SK-N-SH (cell line): ENCODE data around the gene USP40. TPM values are rescaled to one million over a fixed set of nuclear protein-coding genes. Genes with fewer than 3 reads are reported as not detected.

Experiments used
- CTCF ChIA-PET: fragments of 300-600, 350-600 bp; formaldehyde crosslinking; extraction: SDS; loops from one replicate; lab custom pipeline; 2021; lab: Yijun Ruan, JAX
- POLR2A ChIA-PET: fragments of 350-600 bp; sonication (Branson Sonifier 250); formaldehyde crosslinking; extraction: SDS; loops from one replicate; lab custom pipeline; 2020; ENCODE audit warnings: antibody characterized with exemption, inconsistent platforms; lab: Yijun Ruan, JAX
- DNase-seq: peaks from one replicate; pipeline ENCODE4 v3.0.0; 2012
- H2AFZ ChIP-seq: fragments of 200-600 bp; sonication (generic); 2 replicates; pipeline ENCODE4 v1.8.1; 2016; ENCODE audit warnings: antibody characterized with exemption, mild to moderate bottlenecking, low read depth
- H3F3A ChIP-seq: fragments of 200-600 bp; sonication (generic); replicated peaks from 2 replicates; pipeline ENCODE3; 2016; ENCODE audit warnings: antibody characterized with exemption, mild to moderate bottlenecking; ENCODE audit not compliant: insufficient read depth
- H3K27ac ChIP-seq, 2 experiments: fragments of 200-500 bp in 1 of 2; fragments of 200-600 bp in 1 of 2; sonication (Bioruptor generic) in 1 of 2; sonication (generic), shearing (Covaris generic) in 1 of 2; 2 replicates each; pipeline versions ENCODE4 v1.5.1 to v1.6.1; 2014 to 2016; ENCODE audit warnings: low read depth in 2 of 2, inconsistent platforms in 1 of 2, low read length in 1 of 2, mild to moderate bottlenecking in 1 of 2, mixed read lengths in 1 of 2
- H3K27me3 ChIP-seq: fragments of 200-600 bp; sonication (generic), shearing (Covaris generic); 2 replicates; pipeline ENCODE4 v1.6.1; 2016; ENCODE audit warnings: mixed run types; ENCODE audit not compliant: insufficient read depth
- H3K36me3 ChIP-seq, 2 experiments: fragments of 200-500 bp in 1 of 2; fragments of 200-600 bp in 1 of 2; sonication (Bioruptor generic) in 1 of 2; sonication (generic) in 1 of 2; replicated peaks in 1 of 2; 2 replicates each; pipeline versions ENCODE3 to v1.5.1; 2014 to 2016; ENCODE audit warnings: low read length in 1 of 2, mild to moderate bottlenecking in 1 of 2; ENCODE audit not compliant: insufficient read depth in 2 of 2, control insufficient read depth in 1 of 2
- H3K4me1 ChIP-seq, 2 experiments: fragments of 200-500 bp in 1 of 2; fragments of 200-600 bp in 1 of 2; sonication (Bioruptor generic) in 1 of 2; sonication (generic), shearing (Covaris generic) in 1 of 2; 2 replicates each; pipeline versions ENCODE4 v1.5.1 to v1.6.1; 2014 to 2016; ENCODE audit warnings: low read depth in 1 of 2, low read length in 1 of 2, mixed run types in 1 of 2; ENCODE audit not compliant: insufficient read depth in 2 of 2, control insufficient read depth in 1 of 2
- H3K4me2 ChIP-seq: fragments of 200-600 bp; sonication (generic), shearing (Covaris generic); 2 replicates; pipeline ENCODE4 v1.6.1; 2017; ENCODE audit warnings: mixed run types
- H3K4me3 ChIP-seq, 2 experiments: fragments of 200-500 bp in 1 of 2; fragments of 200-600 bp in 1 of 2; sonication (Bioruptor generic) in 1 of 2; sonication (generic), shearing (Covaris generic) in 1 of 2; 2 replicates each; pipeline versions ENCODE4 v1.5.1 to v1.8.1; 2014 to 2016; ENCODE audit warnings: low read depth in 2 of 2, inconsistent platforms in 1 of 2, low read length in 1 of 2, mild to moderate bottlenecking in 1 of 2, mixed read lengths in 1 of 2, moderate library complexity in 1 of 2
- H3K79me2 ChIP-seq: fragments of 200-600 bp; sonication (generic); 2 replicates; pipeline ENCODE4 v1.8.1; 2017; ENCODE audit warnings: mild to moderate bottlenecking; ENCODE audit not compliant: insufficient read depth
- H3K9ac ChIP-seq: fragments of 200-600 bp; sonication (generic); 2 replicates; pipeline ENCODE4 v1.6.1; 2017; ENCODE audit warnings: mixed run types
- H3K9me2 ChIP-seq: fragments of 200-600 bp; sonication (generic); 2 replicates; pipeline ENCODE4 v1.6.1; 2017; ENCODE audit warnings: mixed run types
- H3K9me3 ChIP-seq: fragments of 200-600 bp; sonication (generic); 2 replicates; pipeline ENCODE4 v1.6.1; 2017; ENCODE audit warnings: mixed run types, mild to moderate bottlenecking, moderate library complexity
- H4K20me1 ChIP-seq: fragments of 200-600 bp; sonication (generic); 2 replicates; pipeline ENCODE4 v1.6.1; 2017; ENCODE audit warnings: mild to moderate bottlenecking, mixed run types; ENCODE audit not compliant: insufficient read depth
- EP300 ChIP-seq, 2 experiments: IDR thresholded peaks; 2 replicates each; pipeline versions ENCODE4 v1.4.0 to v1.6.1; 2012; ENCODE audit warnings: borderline replicate concordance in 1 of 2, low read depth in 1 of 2, low read length in 1 of 2
- FOXM1 ChIP-seq: IDR thresholded peaks from 2 replicates; pipeline ENCODE4 v1.4.0; 2012; ENCODE audit warnings: low read depth, mild to moderate bottlenecking
- GABPA ChIP-seq: IDR thresholded peaks from 2 replicates; pipeline ENCODE4 v1.4.0; 2012; ENCODE audit warnings: low read depth, mild to moderate bottlenecking
- MAX ChIP-seq: IDR thresholded peaks from 2 replicates; pipeline ENCODE4 v1.4.0; 2012; ENCODE audit warnings: low read depth
- MXI1 ChIP-seq: IDR thresholded peaks from 2 replicates; pipeline ENCODE4 v1.6.1; 2012; ENCODE audit warnings: mild to moderate bottlenecking, low read depth, low read length, improper control_type of control experiment
- NFIC ChIP-seq: IDR thresholded peaks from 2 replicates; pipeline ENCODE4 v1.4.0; 2012; ENCODE audit warnings: borderline replicate concordance
- PBX3 ChIP-seq: IDR thresholded peaks from 2 replicates; pipeline ENCODE4; 2012
- RCOR1 ChIP-seq: fragments of 150-350 bp; IDR thresholded peaks from 2 replicates; pipeline ENCODE4 v1.6.1; 2017; ENCODE audit warnings: antibody characterized with exemption, low read length
- RFX5 ChIP-seq: IDR thresholded peaks from 2 replicates; pipeline ENCODE4 v1.6.1; 2012; ENCODE audit warnings: mild to moderate bottlenecking, improper control_type of control experiment, low read length
- RXRA ChIP-seq: IDR thresholded peaks from 2 replicates; pipeline ENCODE4 v1.4.0; 2012; ENCODE audit warnings: low read depth, mild to moderate bottlenecking, borderline replicate concordance
- SIN3A ChIP-seq: IDR thresholded peaks from 2 replicates; pipeline ENCODE4 v1.6.1; 2012; ENCODE audit warnings: low read depth, mild to moderate bottlenecking, low read length, moderate library complexity, borderline replicate concordance
- SMC3 ChIP-seq: IDR thresholded peaks from 2 replicates; pipeline ENCODE4 v1.6.1; 2012; ENCODE audit warnings: low read depth, low read length, improper control_type of control experiment
- TAF1 ChIP-seq: IDR thresholded peaks from 2 replicates; pipeline ENCODE4 v1.6.1; 2012; ENCODE audit warnings: low read depth, mild to moderate bottlenecking, low read length, moderate library complexity, borderline replicate concordance
- TCF12 ChIP-seq: IDR thresholded peaks from 2 replicates; pipeline ENCODE4 v1.4.0; 2012
- TEAD4 ChIP-seq: IDR thresholded peaks from 2 replicates; pipeline ENCODE4 v1.4.0; 2012; ENCODE audit warnings: mild to moderate bottlenecking, borderline replicate concordance; ENCODE audit not compliant: insufficient read depth
- ZBTB33 ChIP-seq: IDR thresholded peaks from 2 replicates; pipeline ENCODE4 v1.4.0; 2012; ENCODE audit warnings: low read depth, borderline replicate concordance
- WGBS: methylation state at CpG from one replicate; pipeline ENCODE4 v1.1.6; 2017; ENCODE audit warnings: low lambda C conversion rate; 5-methylcytosine and 5-hydroxymethylcytosine counted together
- polyA plus RNA-seq, 3 experiments: library from polyadenylated mRNA; depleted of rRNA; stranded (reverse); fragments of >200 nt; gene quantifications; 2 replicates each; pipeline ENCODE4 v1.2.3, GENCODE V29; 2012

The USP40 gene
- polyA plus RNA-seq, 1 of the 3 experiments (the other 2 are of a cell fraction): 37.0 TPM

- Histone ChIP-seq H3K27me3 (no peaks in the 10 kb centered on the region), H3K27ac (no peak overlapping the region), H3K4me3 (no peak overlapping the region), H4K20me1 (no peaks in the 10 kb centered on the region), H3K9me3 (no peaks in the 10 kb centered on the region), H3F3A (no peaks in the 10 kb centered on the region), H3K9me2 (no peaks in the 10 kb centered on the region), H3K36me3 (peaks cover 0 to 32% of the 10 kb centered on the region in 2 experiments), H3K79me2 (peaks cover 8% of the 10 kb centered on the region; the same call in 1 of the 2 replicates), H3K4me2 (no peak overlapping the region), H3K4me1 (no peaks in the 10 kb centered on the region), H2AFZ (no peak overlapping the region), H3K9ac (no peak overlapping the region)
- WGBS: 66% methylated on average over 6 of the region's 9 CpGs
- ChIA-PET CTCF (interaction anchor here (0.6 to 1.7 kb wide), 3 partner anchors 35 to 319 kb away, joined by 3 to 5 read pairs (median 4); no protein-coding TSS in a partner anchor), POLR2A (interaction anchor here (0.6 kb wide), 1 partner anchor 148 kb away, joined by 3 read pairs; no protein-coding TSS in a partner anchor)
- no peak for DNase-seq
- TF ChIP-seq SIN3A: no peak
- no peak for TF ChIP-seq GABPA
- no peak for TF ChIP-seq FOXM1
- no peak for TF ChIP-seq RCOR1
- TF ChIP-seq RFX5: no peak
- TF ChIP-seq MAX: no peak
- TF ChIP-seq RXRA: no peak
- no peak for TF ChIP-seq TEAD4
- no peak for TF ChIP-seq MXI1
- no peak for TF ChIP-seq SMC3
- TF ChIP-seq EP300 (IDR thresholded peaks at IDR 0.05; ENCODE audit: borderline replicate concordance in 1 of 2, low read depth in 1 of 2, low read length in 1 of 2): no peak
- TF ChIP-seq TAF1: no peak
- no peak for TF ChIP-seq PBX3
- TF ChIP-seq TCF12: no peak
- TF ChIP-seq NFIC: no peak
- TF ChIP-seq ZBTB33: no peak
These were observed 127.4 kb downstream of the USP40 start for GRCh38 chr2:233439191-233439590.
